ENCODE measurements around the gene AQP5.
"Not testable (repeated sequence)": the region's sequence is repeated elsewhere in the genome, so short reads cannot be mapped to it uniquely, and the experiment has no call there.

Gene AQP5

GRCh38 chr12:49983892-49984291 is 22.2 kb downstream of the AQP5 start:
- DNase-seq, result peak; percentile 54

GRCh38 chr12:49984476-49985359 is 23.0 kb downstream of the AQP5 start:
- no peak for DNase-seq

- no peak for DNase-seq
Measured at GRCh38 chr12:49985981-49986380, 24.3 kb downstream of the AQP5 start.

- peak; percentile 68 for DNase-seq
Measured at GRCh38 chr12:49986476-49986875, 24.8 kb downstream of the AQP5 start.

GRCh38 chr12:49987625-49988303 is 26.1 kb downstream of the AQP5 start:
- peak; percentile 78 for DNase-seq

GRCh38 chr12:49989400-49989799 is 27.7 kb downstream of the AQP5 start:
- not testable (repeated sequence) for DNase-seq

GRCh38 chr12:49990273-49990672 is 28.6 kb downstream of the AQP5 start:
- DNase-seq, result peak; percentile 89

GRCh38 chr12:49998453-49998852 is 36.8 kb downstream of the AQP5 start:
- no peak for DNase-seq

- no peak for DNase-seq
Measured at GRCh38 chr12:50003595-50003994, 41.9 kb downstream of the AQP5 start.

GRCh38 chr12:50004696-50005095 is 43.0 kb downstream of the AQP5 start:
- no peak for DNase-seq

- DNase-seq, result no peak
Measured at GRCh38 chr12:50005175-50005574, 43.5 kb downstream of the AQP5 start.

GRCh38 chr12:50006280-50006679 is 44.6 kb downstream of the AQP5 start:
- DNase-seq, result no peak

GRCh38 chr12:50006754-50007442 is 45.2 kb downstream of the AQP5 start:
- DNase-seq, result no peak

GRCh38 chr12:50013361-50014147 is 51.9 kb downstream of the AQP5 start:
- no peak for DNase-seq

- no peak for DNase-seq
Measured at GRCh38 chr12:50014342-50014741, 52.7 kb downstream of the AQP5 start.
